GM13976 (cell line): ENCODE results near the gene DNAJC27.
"Not testable (repeated sequence)": the region's sequence is repeated elsewhere in the genome, so short reads cannot be mapped to it uniquely, and the experiment has no call there.

Experiments used
- DNase-seq: peaks from one replicate; pipeline ENCODE4 v3.0.0; 2012; ENCODE audit warnings: low spot score
- CTCF ChIP-seq: IDR thresholded peaks from 2 replicates; pipeline ENCODE4 v1.5.1; 2012; ENCODE audit warnings: borderline replicate concordance, mild to moderate bottlenecking; ENCODE audit not compliant: insufficient read depth; ENCODE audit errors: extremely low read depth, missing control alignments, control extremely low read depth
- in situ Hi-C: fragments of 300-500 bp; cut with MboI; formaldehyde crosslinking; loops from one replicate; pipeline ENCODE4 v1.12.0; 2022; ENCODE audit warnings: low sequenced_read_pairs, mixed read lengths, inconsistent platforms; ENCODE audit not compliant: unreplicated experiment

Gene DNAJC27

DNA sequence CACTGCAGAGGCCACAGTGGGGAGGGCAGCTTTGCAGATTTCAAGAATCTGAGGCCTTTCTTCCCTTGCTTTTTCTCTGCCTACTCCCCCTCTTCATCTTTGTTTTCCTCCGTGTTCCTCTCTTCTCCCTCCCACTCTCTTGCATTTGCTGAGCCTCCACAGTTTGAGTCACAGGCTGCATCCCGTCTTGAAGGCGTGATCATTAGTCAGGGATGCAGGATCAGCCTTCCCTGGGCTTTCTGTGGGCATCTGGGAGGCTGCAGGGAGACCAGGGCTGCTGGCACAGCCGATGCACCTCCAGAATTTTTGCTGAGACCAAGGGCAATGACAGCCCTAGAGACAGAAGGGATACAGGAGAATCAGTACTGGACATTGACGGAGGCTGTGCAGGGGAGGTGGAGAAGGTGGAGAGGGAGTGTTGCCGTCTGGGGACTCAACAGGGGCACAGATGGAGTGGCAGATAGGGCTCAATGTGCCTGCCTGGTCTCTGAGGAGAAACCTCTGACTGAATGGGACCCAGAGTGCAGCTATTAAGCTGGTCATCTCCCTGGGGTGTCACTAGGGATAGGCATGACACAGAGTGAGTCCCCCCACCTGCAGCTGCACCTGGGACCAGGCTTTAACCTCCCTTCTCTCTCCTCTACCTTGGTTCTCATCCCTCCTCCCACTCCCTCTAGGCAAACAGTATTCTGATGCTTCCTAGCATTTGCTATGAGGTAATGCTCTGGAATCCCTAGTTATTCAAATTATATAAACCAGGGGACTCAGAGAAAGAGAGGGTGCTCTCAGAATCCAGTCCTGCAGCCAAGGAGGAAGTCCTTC is 29.0 kb upstream of the DNAJC27 start:
- in situ Hi-C loops, result no loop called here
- TF ChIP-seq CTCF, result no peak
- DNase-seq, result no peak

GRCh38 chr2:25000036-25000435 is 28.3 kb upstream of the DNAJC27 start:
- no peak for DNase-seq
- TF ChIP-seq CTCF, result no peak
- in situ Hi-C loops, result no loop called here

DNA sequence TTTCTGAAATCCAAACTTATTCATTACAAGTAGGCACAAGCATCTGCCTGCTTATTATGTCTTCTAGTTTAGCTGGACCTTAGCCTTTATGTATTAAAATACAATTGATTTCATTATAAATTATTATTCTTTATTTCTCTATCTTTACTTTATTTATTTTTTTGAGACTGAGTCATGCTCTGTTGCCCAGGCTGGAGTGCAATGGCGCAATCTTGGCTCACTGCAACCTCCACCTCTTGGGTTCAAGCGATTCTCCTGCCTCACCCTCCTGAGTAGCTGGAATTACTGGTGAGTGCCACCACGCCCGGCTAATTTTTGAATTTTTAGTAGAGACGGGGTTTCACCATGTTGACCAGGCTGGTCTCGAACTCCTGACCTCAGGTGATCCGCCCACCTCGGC is 27.3 kb upstream of the DNAJC27 start:
- in situ Hi-C loops, DNase-seq: not testable (repeated sequence)

DNA sequence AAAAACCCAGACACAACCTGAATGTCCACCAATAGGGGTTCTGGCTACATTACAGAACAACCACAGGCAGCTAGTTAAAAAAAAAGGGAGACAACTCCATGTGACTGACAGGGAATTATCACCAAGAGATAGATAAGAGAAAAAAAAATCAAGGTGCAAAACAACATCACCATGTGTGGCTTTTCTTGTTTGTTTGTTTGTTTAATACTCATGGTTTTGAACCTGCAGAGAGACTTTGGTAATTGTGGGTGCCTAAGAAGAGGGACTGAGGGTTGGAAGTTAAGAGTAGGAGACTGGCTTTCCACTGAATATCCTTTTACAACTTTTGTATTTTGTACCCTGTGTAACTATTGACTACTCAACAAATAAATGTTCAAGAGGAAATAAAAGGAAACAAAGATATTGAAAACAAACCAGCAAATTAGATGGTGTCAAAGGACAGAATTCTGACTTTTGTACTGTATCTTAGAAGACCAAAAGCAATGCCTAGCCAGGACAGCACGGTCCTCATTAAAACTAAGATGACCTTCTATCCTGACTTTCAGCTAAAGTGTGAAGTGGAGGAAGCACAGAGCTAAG is 22.5 kb upstream of the DNAJC27 start:
- in situ Hi-C loops, result no loop called here
- no peak for DNase-seq
- no peak for TF ChIP-seq CTCF

GRCh38 chr2:24993406-24994145 is 21.8 kb upstream of the DNAJC27 start:
- DNase-seq, result no peak
- in situ Hi-C loops, result no loop called here
- TF ChIP-seq CTCF, result no peak

- in situ Hi-C loops, result loop anchor here (10.0 kb wide), 1 partner anchor 138 kb away; no protein-coding TSS in a partner anchor
- DNase-seq, result no peak
- no peak for TF ChIP-seq CTCF
Measured at GRCh38 chr2:24986372-24986771, 14.6 kb upstream of the DNAJC27 start.

DNA sequence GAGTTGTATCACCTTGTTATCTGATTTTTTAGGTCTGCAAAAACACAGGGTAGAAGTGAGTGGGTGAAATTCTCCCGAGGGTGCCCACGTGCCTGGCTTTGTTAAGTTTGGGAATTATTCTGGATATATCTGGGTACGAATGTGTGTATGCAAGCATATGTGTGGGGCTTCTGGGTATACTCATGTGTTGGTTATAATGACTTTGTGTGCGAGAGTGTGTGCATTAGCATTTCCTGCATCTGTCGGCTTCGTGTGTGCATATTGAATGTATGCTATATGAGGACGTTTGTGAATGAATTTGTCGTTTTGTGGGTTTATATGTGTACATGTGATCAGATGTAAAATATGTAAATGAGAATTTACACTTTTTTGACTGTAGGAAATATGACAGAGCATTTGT is 13.8 kb upstream of the DNAJC27 start:
- TF ChIP-seq CTCF, result no peak
- no peak for DNase-seq
- in situ Hi-C loops, result loop anchor here (10.0 kb wide), 1 partner anchor 139 kb away; no protein-coding TSS in a partner anchor
